Sigmoid colon (tissue), 4 donors: Measurements from ENCODE around the gene RAB40B.

Source experiments
- CTCF ChIP-seq, 4 experiments: fragments of 450-650 bp in 3 of 4; fragments of 200-600 bp in 1 of 4; IDR thresholded peaks; one replicate each; pipeline ENCODE4 v1.5.1; 2016 to 2019; ENCODE audit warnings: antibody characterized with exemption in 4 of 4, mild to moderate bottlenecking in 3 of 4, moderate library complexity in 2 of 4
- EP300 ChIP-seq, 4 donors: sonication (generic); formaldehyde crosslinking; IDR thresholded peaks; one replicate each; pipeline ENCODE4 v1.6.1; 2017; ENCODE audit warnings: antibody characterized with exemption in 4 of 4
- POLR2AphosphoS5 ChIP-seq, 4 donors: sonication (generic); formaldehyde crosslinking; IDR thresholded peaks; one replicate each; pipeline ENCODE4 v1.6.1; 2017; ENCODE audit warnings: antibody characterized with exemption in 4 of 4

- no peak for TF ChIP-seq EP300 (IDR thresholded peaks at IDR 0.05)
- no peak for TF ChIP-seq CTCF (IDR thresholded peaks at IDR 0.05)
- TF ChIP-seq POLR2AphosphoS5 (IDR thresholded peaks at IDR 0.05) = no peak
Measured at GRCh38 chr17:82726427-82726826, 27.9 kb upstream of the RAB40B start.
